TTC549 (cell line): ENCODE measurements around the gene TBL2.
"Not testable (repeated sequence)": the region's sequence is repeated elsewhere in the genome, so short reads cannot be mapped to it uniquely, and the experiment has no call there.

Source experiments
- FAIRE-seq: peaks from 2 replicates; lab custom pipeline; 2012; peaks lifted over from hg19 to GRCh38; lab: Jason Lieb, UNC

Gene TBL2

GRCh38 chr7:73567846-73568685, 10.3 kb downstream of the TBL2 start:
- FAIRE-seq = no peak

GRCh38 chr7:73567140-73567539, 11.2 kb downstream of the TBL2 start:
- no peak for FAIRE-seq

DNA sequence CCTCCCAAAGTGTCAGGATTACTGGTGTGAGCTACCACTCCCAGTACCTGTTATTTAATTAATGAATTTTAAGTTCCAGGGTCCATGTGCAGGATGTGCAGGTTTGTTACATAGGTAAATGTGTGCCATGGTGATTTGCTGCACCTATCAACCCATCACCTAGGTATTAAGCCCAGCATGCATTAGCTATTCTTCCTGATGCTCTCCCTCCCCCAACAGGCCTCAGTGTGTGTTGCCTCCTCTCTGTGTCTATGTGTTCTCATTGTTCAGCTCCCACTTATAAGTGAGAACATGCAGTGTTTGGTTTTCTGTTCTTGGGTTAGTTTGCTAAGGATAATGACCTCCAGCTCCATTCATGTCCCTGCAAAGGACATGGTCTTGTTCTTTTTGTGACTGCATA, 11.9 kb downstream of the TBL2 start:
- FAIRE-seq = not testable (repeated sequence)

DNA sequence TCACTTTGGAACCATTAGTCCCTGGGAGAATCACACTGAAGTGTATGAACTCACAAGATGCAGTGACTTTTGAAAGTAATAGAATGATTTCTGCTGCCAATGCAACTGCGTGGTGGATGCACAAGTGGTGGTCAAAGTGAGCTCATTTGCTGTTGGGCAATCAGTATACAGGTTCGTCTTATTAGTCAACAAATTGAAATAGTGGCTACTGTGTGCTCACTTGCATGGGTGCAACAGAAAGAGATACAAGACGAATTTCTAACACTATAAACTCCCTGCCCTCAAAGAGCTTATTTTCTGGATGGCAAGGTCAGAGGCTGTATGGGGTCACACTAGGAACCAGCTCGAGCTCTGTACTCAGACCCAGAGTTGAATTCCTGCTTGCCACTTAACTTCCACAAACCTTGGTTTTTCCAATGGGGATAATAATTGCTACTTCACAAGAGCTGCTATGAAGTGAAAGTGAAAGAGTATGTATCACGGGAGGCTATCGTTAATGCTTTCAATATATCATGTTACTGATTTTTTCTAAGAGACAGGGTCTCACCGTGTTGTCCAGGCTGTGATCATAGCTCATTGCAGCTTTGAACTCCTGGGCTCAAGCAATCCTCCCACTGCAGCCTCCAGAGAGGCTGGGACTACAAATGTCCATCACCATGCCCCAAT, 12.6 kb downstream of the TBL2 start:
- no peak for FAIRE-seq

GRCh38 chr7:73560109-73560835, 18.1 kb downstream of the TBL2 start:
- no peak for FAIRE-seq

DNA sequence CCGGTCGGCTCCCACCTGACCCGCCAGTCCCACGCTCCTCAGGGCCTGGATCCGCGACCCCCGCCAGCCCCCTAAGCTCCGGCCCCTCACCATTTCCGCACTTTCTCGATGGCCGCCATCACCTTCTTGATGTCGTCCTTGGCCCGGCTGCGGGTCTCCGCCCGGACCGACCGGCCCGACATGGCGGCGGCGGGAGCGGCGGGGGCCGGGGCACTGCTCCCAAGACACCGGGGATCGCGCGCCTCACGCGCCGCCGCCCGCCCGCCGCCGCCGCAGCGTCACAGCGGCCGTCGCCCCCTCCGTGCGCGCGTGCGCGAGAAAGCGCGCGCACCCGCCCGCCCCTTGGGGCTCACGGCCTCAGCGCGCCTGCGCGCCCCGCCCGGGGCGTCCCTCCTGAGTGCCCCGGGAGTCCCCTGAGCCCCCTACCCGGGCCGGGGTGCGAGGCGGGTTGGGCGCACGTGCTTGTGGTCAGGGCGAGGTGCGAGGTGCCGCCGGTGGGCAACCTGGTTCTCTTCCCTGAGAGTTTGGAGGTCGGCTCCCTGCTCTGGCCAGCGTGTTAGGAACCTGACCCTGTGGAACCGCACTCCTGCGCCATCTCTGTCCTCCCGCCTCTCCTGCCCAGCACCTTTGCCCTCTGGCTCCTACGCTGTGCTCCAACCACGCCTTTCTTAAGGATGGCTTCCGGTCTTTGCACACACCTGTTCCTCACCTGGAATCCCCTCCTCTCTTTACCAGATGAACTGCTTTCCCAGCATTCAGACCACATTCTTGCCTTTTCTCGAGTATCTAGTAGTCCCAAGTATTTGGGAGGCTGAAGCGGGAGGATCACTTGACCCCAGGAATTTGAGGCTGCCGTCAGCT, 20.8 kb downstream of the TBL2 start, which contains the start of gene BCL7B:
TSS of gene BCL7B (minus strand) at position 294 of the 861 bp plus-strand sequence. CDS start at position 182, 112 bp downstream.
- no peak for FAIRE-seq

- FAIRE-seq = no peak
Measured at GRCh38 chr7:73557108-73557396, 21.3 kb downstream of the TBL2 start.

DNA sequence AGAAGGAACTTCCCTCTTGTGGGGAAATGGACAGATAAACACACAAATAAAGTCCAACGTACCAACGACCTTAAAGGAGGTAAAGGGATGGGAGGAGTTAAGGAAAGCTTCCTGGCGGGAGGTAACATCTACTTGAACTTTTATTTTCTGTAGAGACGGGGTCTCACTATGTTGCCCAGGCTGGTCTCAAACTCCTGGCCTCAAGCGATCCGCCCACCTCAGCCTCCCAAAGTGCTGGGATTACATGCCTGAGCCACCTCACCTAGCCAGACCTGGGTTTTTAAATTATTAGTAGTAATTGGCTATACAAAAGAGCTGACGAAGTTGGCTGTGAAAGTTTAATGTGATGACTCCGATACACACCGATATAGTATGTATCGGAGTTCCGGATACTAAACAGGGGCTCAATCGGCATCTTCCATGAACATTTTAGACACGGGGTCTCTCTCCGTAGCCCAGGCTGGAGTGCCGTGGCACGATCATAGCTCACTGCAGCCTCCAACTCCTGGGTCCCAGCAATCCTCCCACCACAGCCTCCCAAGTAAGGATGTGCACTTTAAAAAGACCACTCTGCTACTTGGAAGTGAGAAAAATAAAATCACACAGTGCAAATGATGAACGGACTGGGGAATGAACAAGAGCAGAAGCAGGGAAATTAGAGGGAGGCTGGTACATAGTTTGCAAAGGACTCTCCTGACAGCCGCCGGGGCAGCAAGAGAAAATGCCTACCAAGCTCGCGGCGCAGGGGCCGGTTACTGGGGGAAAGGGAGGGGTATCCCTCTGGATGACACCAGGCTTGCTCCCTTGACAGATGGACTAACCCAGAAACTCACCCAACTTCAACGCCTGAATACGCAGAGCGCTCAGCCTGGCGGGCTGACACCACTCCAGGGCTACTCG, 21.9 kb downstream of the TBL2 start:
- no peak for FAIRE-seq

GRCh38 chr7:73555411-73555982, 22.9 kb downstream of the TBL2 start:
- FAIRE-seq = no peak

DNA sequence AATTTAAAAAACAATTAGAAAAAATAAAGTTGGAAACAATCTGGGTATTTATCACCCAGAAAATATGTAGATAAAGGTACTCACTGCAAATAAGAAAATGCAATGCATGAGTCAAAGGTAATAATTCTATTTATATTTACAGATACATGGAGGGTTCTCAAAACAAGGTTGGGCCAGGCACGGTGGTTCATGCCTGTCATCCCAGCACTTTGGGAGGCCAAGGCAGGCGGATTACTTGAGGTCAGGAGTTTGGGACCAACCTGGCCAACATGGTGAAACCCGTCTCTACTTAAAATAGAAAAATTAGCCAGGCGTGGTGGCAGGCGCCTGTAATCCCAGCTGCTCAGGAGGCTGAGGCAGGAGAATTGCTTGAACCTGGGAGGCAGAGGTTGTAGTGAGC, 28.3 kb downstream of the TBL2 start:
- FAIRE-seq = not testable (repeated sequence)

GRCh38 chr7:73549176-73549575, 29.2 kb downstream of the TBL2 start:
- no peak for FAIRE-seq

GRCh38 chr7:73547841-73548240, 30.5 kb downstream of the TBL2 start:
- FAIRE-seq = no peak

GRCh38 chr7:73544678-73545077, 33.7 kb downstream of the TBL2 start:
- no peak for FAIRE-seq

GRCh38 chr7:73541722-73542121, 36.7 kb downstream of the TBL2 start:
- FAIRE-seq = no peak

- FAIRE-seq = no peak
Measured at GRCh38 chr7:73539709-73540108, 38.7 kb downstream of the TBL2 start.

DNA sequence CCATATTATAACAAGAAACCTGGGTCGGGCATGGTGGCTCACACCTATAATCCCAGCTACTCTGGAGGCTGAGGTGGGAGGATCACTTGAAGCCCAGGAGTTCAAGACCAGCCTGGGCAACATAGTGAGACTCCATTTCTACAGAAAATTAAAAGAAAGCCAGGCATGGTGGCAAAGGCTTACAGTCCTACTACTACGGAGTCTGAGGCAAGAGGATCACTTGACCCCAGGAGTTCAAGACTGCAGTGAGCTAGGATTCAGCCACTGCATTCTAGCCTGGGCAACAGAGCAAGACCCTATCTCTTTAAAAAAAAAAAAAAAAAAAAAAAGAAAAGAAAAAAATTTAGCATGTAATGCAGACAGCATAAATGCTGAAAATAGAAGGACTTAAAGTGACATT, 39.9 kb downstream of the TBL2 start:
- not testable (repeated sequence) for FAIRE-seq

DNA sequence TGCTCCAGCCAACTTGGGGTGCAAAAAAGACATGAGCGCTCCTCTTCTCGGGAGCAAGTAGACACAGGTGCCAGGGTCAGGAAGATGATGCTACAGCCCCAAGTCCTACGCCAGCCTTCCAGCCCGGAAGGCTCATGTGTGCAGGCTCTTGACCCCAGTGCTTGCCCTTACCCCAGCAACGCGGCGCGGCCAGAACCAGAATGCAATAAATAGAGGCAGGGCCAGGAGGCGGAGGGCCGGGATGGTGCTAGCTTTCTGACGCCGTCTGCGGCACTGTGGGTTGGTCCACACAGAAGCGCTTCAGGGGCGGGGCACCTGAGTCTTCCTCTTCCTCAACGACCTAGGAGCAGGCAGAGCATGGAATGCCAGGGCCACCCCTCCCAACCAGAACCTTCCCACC, 41.3 kb downstream of the TBL2 start:
- FAIRE-seq = no peak

- FAIRE-seq = no peak
Measured at GRCh38 chr7:73536479-73536878, 41.9 kb downstream of the TBL2 start.

GRCh38 chr7:73535918-73536317, 42.5 kb downstream of the TBL2 start:
- FAIRE-seq = not testable (repeated sequence)

DNA sequence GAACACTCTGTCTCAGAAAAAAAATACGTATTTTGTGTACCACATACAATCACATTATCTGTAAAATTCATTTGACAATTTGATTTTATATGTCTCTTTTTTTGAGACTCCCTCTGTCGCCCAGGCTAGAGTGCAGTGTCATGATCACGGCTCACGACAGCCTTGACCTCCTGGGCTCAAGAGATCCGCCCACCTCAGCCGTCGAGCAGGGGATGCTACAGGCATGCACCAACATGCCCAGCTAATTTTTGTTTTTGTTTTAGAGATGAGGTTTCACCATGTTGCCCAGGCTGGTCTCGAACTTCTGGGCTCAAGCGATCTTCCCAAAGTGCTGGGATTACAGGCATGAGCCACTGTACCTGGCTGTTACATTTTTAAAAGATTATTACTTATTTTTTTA, 44.6 kb downstream of the TBL2 start:
- FAIRE-seq = no peak

- no peak for FAIRE-seq
Measured at GRCh38 chr7:73532224-73532623, 46.2 kb downstream of the TBL2 start.
